OCI-LY1 (cell line): ENCODE results near the gene ARHGEF4.

ENCODE experiments used
- CTCF ChIP-seq: fragments of 200-600 bp; sonication (generic), shearing (Covaris generic); IDR thresholded peaks from 2 replicates; pipeline ENCODE4 v1.5.1; 2017; ENCODE audit warnings: mild to moderate bottlenecking, antibody characterized with exemption, low read length, moderate library complexity, mixed read lengths
- EZH2 ChIP-seq: fragments of 200-600 bp; sonication (generic), shearing (Covaris generic); IDR thresholded peaks from 2 replicates; pipeline ENCODE4 v1.8.0; 2017; ENCODE audit warnings: borderline replicate concordance, mixed run types, mild to moderate bottlenecking, antibody characterized with exemption, low read length, moderate library complexity, mixed read lengths

- TF ChIP-seq CTCF (no peak), EZH2 (no peak)
These were observed 244.5 kb downstream of the ARHGEF4 start for GRCh38 chr2:131081190-131081589.
